Kidney (tissue), 14 donors: ENCODE data around the gene HMGXB3. TPM values are rescaled to one million over a fixed set of nuclear protein-coding genes. Genes with fewer than 3 reads are reported as not detected.

Experiments
- DNase-seq, 5 donors: peaks; one replicate each; pipeline ENCODE4 v3.0.0-alpha.2; 2013 to 2020
- FAIRE-seq: peaks from 2 replicates; lab custom pipeline; 2012; peaks lifted over from hg19 to GRCh38; lab: Jason Lieb, UNC
- H3K27ac ChIP-seq, 2 donors: one replicate each; pipeline ENCODE4 v1.7.0; 2013; ENCODE audit warnings: low read depth in 2 of 2, low read length in 2 of 2, inconsistent platforms in 1 of 2
- H3K27me3 ChIP-seq: one replicate; pipeline ENCODE4 v1.7.1; 2013; ENCODE audit warnings: low read length, inconsistent platforms; ENCODE audit not compliant: control insufficient read depth, insufficient read depth
- H3K36me3 ChIP-seq, 3 donors: one replicate each; pipeline versions ENCODE4 v1.7.0 to v1.7.1; 2013; ENCODE audit warnings: low read length in 3 of 3, control low read depth in 1 of 3, inconsistent platforms in 1 of 3; ENCODE audit not compliant: insufficient read depth in 3 of 3, control insufficient read depth in 2 of 3
- H3K4me1 ChIP-seq, 3 donors: one replicate each; pipeline versions ENCODE4 v1.7.0 to v1.7.1; 2013; ENCODE audit warnings: low read length in 3 of 3, inconsistent platforms in 1 of 3, low read depth in 1 of 3; ENCODE audit not compliant: control insufficient read depth in 2 of 3, insufficient read depth in 2 of 3
- H3K4me3 ChIP-seq, 3 donors: one replicate each; pipeline versions ENCODE4 v1.7.0 to v1.8.1; 2013; ENCODE audit warnings: low read length in 3 of 3, control low read depth in 1 of 3, inconsistent platforms in 1 of 3
- H3K9ac ChIP-seq, 3 donors: one replicate each; pipeline versions ENCODE4 v1.7.0 to v1.7.1; 2013; ENCODE audit warnings: low read length in 3 of 3, control low read depth in 1 of 3, inconsistent platforms in 1 of 3
- H3K9me3 ChIP-seq, 3 donors: one replicate each; pipeline versions ENCODE4 v1.7.0 to v1.7.1; 2013; ENCODE audit warnings: low read length in 3 of 3, control low read depth in 1 of 3, inconsistent platforms in 1 of 3; ENCODE audit not compliant: control insufficient read depth in 2 of 3, insufficient read depth in 1 of 3
- CTCF ChIP-seq: IDR thresholded peaks from 3 replicates; pipeline ENCODE4 v1.5.1; 2012; ENCODE audit warnings: mild to moderate bottlenecking, moderate library complexity, borderline replicate concordance; ENCODE audit not compliant: insufficient read depth; ENCODE audit errors: extremely low read depth
- intact Hi-C: fragments of 100-400 bp; cut with DNase I; formaldehyde crosslinking; loops from one replicate; pipeline ENCODE4 v1.11.1; 2022
- polyA plus RNA-seq: library from polyadenylated mRNA; stranded (reverse); fragments of 350-450 nt; fragmentation: Illumina TruSeq; extraction: RNeasy Lipid Tissue Mini Kit (QIAGEN cat#74804); gene quantifications from one replicate; pipeline ENCODE4 v1.2.3, GENCODE V29; 2014; ENCODE audit warnings: low read depth, low replicate concordance; ENCODE audit not compliant: insufficient read depth
- total RNA-seq: library from RNA; stranded (reverse); fragmentation: NEBNext Ultra II Directional; extraction: Animal tissue kit (Norgen Biotek cat#: 25700); gene quantifications from one replicate; pipeline ENCODE4 v1.2.1, GENCODE V29; 2021
- donor health status: control.
- donor health status: control.
- donor health status: control.
- donor health status: control.
- donor health status: control.
- donor health status: DM: yes; HTN: yes; CAD: no.
- donor health status: Normal renal cell carcinoma (clear cell type).

The HMGXB3 gene
- total and polyA plus RNA-seq, 2 donors from 2014 or later = 9.5 to 29.3 TPM

- no peak overlapping the region for H3K4me3 ChIP-seq
- H3K9ac ChIP-seq = no peak overlapping the region
- peak in 1 of 5 donors; percentile 14 for DNase-seq
- no peaks in the 10 kb centered on the region for H3K36me3 ChIP-seq
- H3K27me3 ChIP-seq = no peaks in the 10 kb centered on the region
- intact Hi-C loops = no loop called here
- H3K9me3 ChIP-seq = no peaks in the 10 kb centered on the region
- FAIRE-seq = no peak
- no peak for TF ChIP-seq CTCF
- H3K27ac ChIP-seq = no peak overlapping the region
- H3K4me1 ChIP-seq = peaks cover 0 to 2% (median 0%) of the 10 kb centered on the region in 3 donors
Measured at GRCh38 chr5:150073086-150073625, 72.6 kb downstream of the HMGXB3 start.

- H3K4me3 ChIP-seq = no peak overlapping the region
- intact Hi-C loops = no loop called here
- no peaks in the 10 kb centered on the region for H3K36me3 ChIP-seq
- no peaks in the 10 kb centered on the region for H3K4me1 ChIP-seq
- H3K27me3 ChIP-seq = no peaks in the 10 kb centered on the region
- DNase-seq (no peak), FAIRE-seq (no peak)
- H3K9me3 ChIP-seq = no peaks in the 10 kb centered on the region
- no peak for TF ChIP-seq CTCF
- H3K27ac ChIP-seq = no peak overlapping the region
- no peak overlapping the region for H3K9ac ChIP-seq
Measured at GRCh38 chr5:150073677-150074076, 73.1 kb downstream of the HMGXB3 start.

GRCh38 chr5:150075233-150075632, 74.7 kb downstream of the HMGXB3 start:
- peak in 1 of 5 donors; percentile 11 for DNase-seq
- H3K27ac ChIP-seq = no peak overlapping the region
- intact Hi-C loops = no loop called here
- no peaks in the 10 kb centered on the region for H3K9me3 ChIP-seq
- TF ChIP-seq CTCF = no peak
- H3K4me3 ChIP-seq = no peak overlapping the region
- H3K9ac ChIP-seq = no peak overlapping the region
- no peak for FAIRE-seq
- no peaks in the 10 kb centered on the region for H3K4me1 ChIP-seq
- H3K27me3 ChIP-seq = no peaks in the 10 kb centered on the region
- H3K36me3 ChIP-seq = no peaks in the 10 kb centered on the region

GRCh38 chr5:150075806-150076205, 75.3 kb downstream of the HMGXB3 start:
- peak in 1 of 5 donors; percentile 17 for DNase-seq
- H3K4me1 ChIP-seq = no peaks in the 10 kb centered on the region
- no peak for TF ChIP-seq CTCF
- H3K9me3 ChIP-seq = no peaks in the 10 kb centered on the region
- intact Hi-C loops = no loop called here
- H3K27me3 ChIP-seq = no peaks in the 10 kb centered on the region
- H3K36me3 ChIP-seq = no peaks in the 10 kb centered on the region
- FAIRE-seq = no peak
- H3K9ac ChIP-seq = no peak overlapping the region
- no peak overlapping the region for H3K27ac ChIP-seq
- H3K4me3 ChIP-seq = no peak overlapping the region
